Measurements from ENCODE around the gene SSB. TPM values are rescaled to one million over a fixed set of nuclear protein-coding genes. Genes with fewer than 3 reads are reported as not detected.

The SSB gene
- total RNA-seq (2016; rRNA removed; fragmentation: Illumina TruSeq; extraction: Trizol) (208 and 344 TPM in 2 replicates), polyA plus RNA-seq (2011; rRNA removed) (77.0 and 109 TPM in 2 replicates), polyA minus RNA-seq (2011; rRNA and poly(A)+ RNA removed; ENCODE audit: low replicate concordance) (7.8 and 10.0 TPM in 2 replicates), Bru-seq, nascent RNA (percentile 95 among the genes with signal in this experiment), BruChase-seq, experiment 1, labeled RNA remaining after a 6-hour chase (percentile 99 among the genes with signal in this experiment), BruChase-seq, experiment 2, labeled RNA remaining after a 2-hour chase (percentile 97 among the genes with signal in this experiment)
- total RNA-seq (2016; cell fraction: cytosol; rRNA removed; fragmentation: Illumina TruSeq; extraction: Trizol; ENCODE audit: low read depth) = 22.0 and 26.1 TPM in 2 replicates
- total RNA-seq (2016; cell fraction: insoluble cytoplasmic fraction; rRNA removed; fragmentation: Illumina TruSeq; extraction: Trizol) = 224 and 344 TPM in 2 replicates
- 39.4 and 51.5 TPM in 2 replicates for total RNA-seq (2016; cell fraction: membrane; rRNA removed; fragmentation: Illumina TruSeq; extraction: Trizol)
- total RNA-seq (2016; cell fraction: nucleus; rRNA removed; fragmentation: Illumina TruSeq; extraction: Trizol) = 156 and 161 TPM in 2 replicates
- polyA plus RNA-seq (2011; cell fraction: cytosol; rRNA removed) = 38.7 and 50.8 TPM in 2 replicates
- polyA plus RNA-seq (2011; cell fraction: nucleus; rRNA removed) = 66.2 and 105 TPM in 2 replicates
- polyA plus RNA-seq (2012) = 157 and 209 TPM in 2 replicates
- 19.2 and 19.3 TPM in 2 replicates for polyA plus RNA-seq (2016; cell fraction: cytosol; fragmentation: Illumina TruSeq; extraction: Trizol; ENCODE audit: low read depth)
- 441 and 470 TPM in 2 replicates for polyA plus RNA-seq (2016; cell fraction: insoluble cytoplasmic fraction; fragmentation: Illumina TruSeq; extraction: Trizol; ENCODE audit: low read depth)
- 30.3 and 34.1 TPM in 2 replicates for polyA plus RNA-seq (2016; cell fraction: membrane; fragmentation: Illumina TruSeq; extraction: Trizol; ENCODE audit: low read depth)
- polyA plus RNA-seq (2016; cell fraction: nucleus; fragmentation: Illumina TruSeq; extraction: Trizol; ENCODE audit: insufficient read depth, low read depth) = 324 and 340 TPM in 2 replicates
- 30.6 and 40.2 TPM in 2 replicates for polyA minus RNA-seq (2011; cell fraction: cytosol; rRNA and poly(A)+ RNA removed)
- 102 and 107 TPM in 2 replicates for polyA minus RNA-seq (2011; cell fraction: nucleus; rRNA and poly(A)+ RNA removed)
- long read RNA-seq, experiment 1, transcript SSB-201 (12 exons, 1,709 nt) = major isoform, 107 of 280 reads
- long read RNA-seq, experiment 1, transcript SSB-202 (12 exons, 1,782 nt) = minor isoform, 11 of 280 reads
- long read RNA-seq, experiment 1, partial matches to known transcripts = 145 of 280 reads
- long read RNA-seq, experiment 1, other reads (novel, unspliced or antisense) = 15 of 280 reads
- long read RNA-seq, experiment 2, transcript SSB-201 (12 exons, 1,709 nt) = major isoform, 135 of 216 reads
- long read RNA-seq, experiment 2, partial matches to known transcripts = 66 of 216 reads
- long read RNA-seq, experiment 2, other reads (novel, unspliced or antisense) = 12 of 216 reads

DNA sequence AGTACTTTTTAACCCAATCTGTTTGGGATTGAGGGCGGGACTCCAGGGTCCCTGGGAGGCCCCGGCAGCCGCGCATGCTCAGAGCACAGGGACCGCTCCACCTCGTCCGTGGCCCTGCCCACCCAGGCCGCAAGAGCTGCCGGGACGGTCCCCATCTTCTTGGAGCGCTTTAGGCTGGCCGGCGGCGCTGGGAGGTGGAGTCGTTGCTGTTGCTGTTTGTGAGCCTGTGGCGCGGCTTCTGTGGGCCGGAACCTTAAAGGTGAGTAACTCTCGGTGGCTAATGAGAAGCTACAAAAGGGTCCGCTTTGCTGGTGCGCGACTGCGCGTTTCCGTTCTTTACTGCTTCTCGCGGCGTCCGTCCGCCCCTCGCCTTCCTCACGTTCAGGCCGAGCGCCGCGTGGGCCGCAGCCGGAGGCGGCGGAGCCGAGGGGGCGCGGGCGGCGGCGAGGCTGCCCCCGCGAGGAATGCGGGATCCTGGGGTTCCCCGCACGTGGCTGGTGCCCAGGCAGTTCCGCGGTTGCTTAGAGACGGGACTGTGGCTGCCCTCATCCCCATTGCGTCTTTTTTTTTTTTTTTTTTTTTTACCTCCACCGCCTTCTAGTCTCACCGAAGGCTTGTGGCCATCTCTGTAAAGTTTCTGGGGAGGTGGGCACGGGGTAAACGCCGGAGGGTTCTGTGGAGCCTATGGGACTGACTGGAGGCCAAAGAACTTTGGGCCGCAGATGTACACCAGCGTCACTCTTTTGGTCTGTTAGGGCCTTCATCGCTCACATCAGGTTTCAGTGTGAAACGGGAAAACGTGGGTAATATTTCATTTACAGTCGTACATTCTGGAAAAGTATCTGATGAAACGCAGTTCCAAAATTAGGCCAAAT lies at the start of gene SSB:
Gene SSB (plus strand): TSS at position 154 of the 875 bp plus-strand sequence. CDS start 2,090 bp downstream, outside the sequence.
- peak within 1 kb of the TSS; percentile 68 for H3K27ac ChIP-seq (ENCODE audit: extremely low read length, insufficient read depth, low read length)
- peaks cover 9 to 22% of the 10 kb centered on the region in 2 experiments for H3K36me3 ChIP-seq (replicated peaks in 1 of 2; ENCODE audit: control insufficient read depth in 1 of 2, insufficient read depth in 2 of 2, low read length in 2 of 2)
- H3K4me1 ChIP-seq (ENCODE audit: insufficient read depth, low read length) = peaks cover 44% of the 10 kb centered on the region
- FAIRE-seq (peak; percentile 51), DNase-seq (ENCODE audit: low spot score) (peak; percentile 89), ATAC-seq (peak; percentile 98)
- peak within 1 kb of the TSS; percentile 77 for H3K4me2 ChIP-seq (ENCODE audit: low read depth, low read length)
- intact Hi-C loops (cut with micrococcal nuclease; ENCODE audit: unreplicated experiment) = loop anchor here (2.0 kb wide), 1 partner anchor 28 kb away; the partner anchor contains the start of gene UBR3
- no peaks in the 10 kb centered on the region; a peak in 1 of 5 replicates for H3K27me3 ChIP-seq (ENCODE audit: control insufficient read depth in 1 of 2, insufficient read depth in 2 of 2, low read length in 2 of 2)
- in situ Hi-C loops (cut with HindIII; ENCODE audit: extremely low pct_ligation_motif_present, low pct_unique_long_range_greater_than_20kb) = no loop called here
- POLR2A ChIA-PET = interaction anchor here (0.6 to 1.8 kb wide), 15 partner anchors 9 to 320 kb away, joined by 3 to 16 read pairs (median 4); partner anchors contain the start of genes BBS5, CFAP210, METTL5 and PHOSPHO2
- H3K4me3 ChIP-seq (replicated peaks in 1 of 3; ENCODE audit: insufficient read depth in 1 of 3, low read depth in 2 of 3, low read length in 3 of 3) = peak within 1 kb of the TSS; percentile 79 to 96 (median 88)
- peak within 1 kb of the TSS; percentile 82 for H3K9ac ChIP-seq (ENCODE audit: insufficient read depth, low read depth, low read length)
- H3K79me2 ChIP-seq (ENCODE audit: insufficient read depth, low read length) = peaks cover 50% of the 10 kb centered on the region
- peaks cover 10% of the 10 kb centered on the region for H4K20me1 ChIP-seq (ENCODE audit: insufficient read depth, low read length)
- H2AFZ ChIP-seq (ENCODE audit: low read length) = peak within 1 kb of the TSS; percentile 88
- no peaks in the 10 kb centered on the region for H3K9me3 ChIP-seq (ENCODE audit: low read length)
- BruUV-seq (replicated peaks) = no TSS peak
- CTCF ChIA-PET (ENCODE audit: low intra/inter-chr PET ratio, low total read pairs) = no interaction called here
- 1% methylated on average over 46 of the region's 67 CpGs for WGBS (ENCODE audit: low lambda C conversion rate)
- TF ChIP-seq ZNF235 (CRISPR knock-in tag; IDR thresholded peaks at IDR 0.05; ENCODE audit: borderline replicate concordance) = peak; percentile 73
- TF ChIP-seq BRD4 (CRISPR knock-in tag; IDR thresholded peaks at IDR 0.05) = 0 out of 2 replicates have a peak, but pooled peaks have one; percentile 62
- TF ChIP-seq KDM5B (CRISPR knock-in tag; IDR thresholded peaks at IDR 0.05; ENCODE audit: borderline replicate concordance) = peak; percentile 96
- TF ChIP-seq GZF1 (CRISPR knock-in tag; IDR thresholded peaks at IDR 0.05) = peak; percentile 77; the same call in 1 of the 2 replicates
- TF ChIP-seq CEBPB (IDR thresholded peaks at IDR 0.05; ENCODE audit: borderline replicate concordance, low read depth, low read length) = no peak
- peak; percentile 71 for TF ChIP-seq ZNF331 (CRISPR knock-in tag; IDR thresholded peaks at IDR 0.05)
- TF ChIP-seq HOXA5 (CRISPR knock-in tag; IDR thresholded peaks at IDR 0.05) = peak; percentile 69; the same call in 1 of the 2 replicates
- TF ChIP-seq ZNF720 (CRISPR knock-in tag; IDR thresholded peaks at IDR 0.05) = no peak
- TF ChIP-seq BORCS8-MEF2B (CRISPR knock-in tag; IDR thresholded peaks at IDR 0.05) = peak; percentile 89
- 0 out of 2 replicates have a peak, but pooled peaks have one; percentile 33 for TF ChIP-seq GATAD2A (CRISPR knock-in tag; IDR thresholded peaks at IDR 0.05)
- peak; percentile 65 for TF ChIP-seq CCAR2 (optimal IDR thresholded peaks at IDR 0.05; ENCODE audit: low read depth, low read length)
- TF ChIP-seq U2AF1 (optimal IDR thresholded peaks at IDR 0.05; ENCODE audit: low read depth, low read length) = peak; percentile 64
- TF ChIP-seq, protein P1, sequence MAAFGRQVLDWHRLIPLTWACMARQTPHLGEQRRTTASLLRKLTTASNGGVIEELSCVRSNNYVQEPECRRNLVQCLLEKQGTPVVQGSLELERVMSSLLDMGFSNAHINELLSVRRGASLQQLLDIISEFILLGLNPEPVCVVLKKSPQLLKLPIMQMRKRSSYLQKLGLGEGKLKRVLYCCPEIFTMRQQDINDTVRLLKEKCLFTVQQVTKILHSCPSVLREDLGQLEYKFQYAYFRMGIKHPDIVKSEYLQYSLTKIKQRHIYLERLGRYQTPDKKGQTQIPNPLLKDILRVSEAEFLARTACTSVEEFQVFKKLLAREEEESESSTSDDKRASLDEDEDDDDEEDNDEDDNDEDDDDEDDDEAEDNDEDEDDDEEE (CRISPR knock-in tag; IDR thresholded peaks at IDR 0.05) = peak; percentile 98
- no peak for TF ChIP-seq SYNCRIP (IDR thresholded peaks at IDR 0.05; ENCODE audit: insufficient read depth, low read depth, low read length)
- TF ChIP-seq PAX8 (CRISPR knock-in tag; IDR thresholded peaks at IDR 0.05; ENCODE audit: borderline replicate concordance) = no peak
- no peak for TF ChIP-seq ZKSCAN5 (CRISPR knock-in tag; IDR thresholded peaks at IDR 0.05)
- TF ChIP-seq RFXAP (CRISPR knock-in tag; IDR thresholded peaks at IDR 0.05; ENCODE audit: borderline replicate concordance) = peak; percentile 73; the same call in 1 of the 2 replicates

Measured in HepG2 (cell line).